H1 (cell line): ENCODE measurements around the gene ST8SIA4. TPM values are rescaled to one million over a fixed set of nuclear protein-coding genes. Genes with fewer than 3 reads are reported as not detected.

ENCODE experiments used
- CTCF ChIA-PET: fragments of 300-600 bp; sonication (Branson Sonifier 250); formaldehyde crosslinking; loops from one replicate; lab custom pipeline; 2021; ENCODE audit not compliant: partially characterized antibody; lab: Charles Lee
- POLR2A ChIA-PET: fragments of 300-600 bp; sonication (Branson Sonifier 250); formaldehyde crosslinking; loops from one replicate; lab custom pipeline; 2021; ENCODE audit warnings: inconsistent platforms; ENCODE audit not compliant: partially characterized antibody; lab: Charles Lee
- DNase-seq, 2 experiments: peaks; one replicate each; pipeline versions ENCODE4 v3.0.0 to v3.0.0-alpha.2; 2010 to 2022; ENCODE audit warnings: low spot score in 2 of 2, low read depth in 1 of 2, mixed read lengths in 1 of 2
- FAIRE-seq: peaks from 2 replicates; lab custom pipeline; 2011; peaks lifted over from hg19 to GRCh38; lab: Jason Lieb, UNC
- H2AFZ ChIP-seq: 2 replicates; pipeline ENCODE4 v1.8.1; 2012; ENCODE audit warnings: low read length, inconsistent platforms
- H2AK5ac ChIP-seq: 2 replicates; pipeline ENCODE4 v1.6.1; 2013; ENCODE audit warnings: low read depth, low read length
- H2BK120ac ChIP-seq: replicated peaks from 2 replicates; pipeline ENCODE3; 2013; ENCODE audit warnings: low read depth, low read length, inconsistent platforms
- H2BK12ac ChIP-seq: 2 replicates; pipeline ENCODE4 v1.6.1; 2013; ENCODE audit warnings: low read depth, low read length
- H2BK15ac ChIP-seq: 2 replicates; pipeline ENCODE4 v1.6.1; 2013; ENCODE audit warnings: low read length
- H2BK20ac ChIP-seq: 2 replicates; pipeline ENCODE4 v1.6.1; 2013; ENCODE audit warnings: low read length
- H2BK5ac ChIP-seq: 2 replicates; pipeline ENCODE4 v1.6.1; 2013; ENCODE audit warnings: low read depth, low read length
- H3K14ac ChIP-seq: 2 replicates; pipeline ENCODE4 v1.6.1; 2013; ENCODE audit warnings: inconsistent platforms; ENCODE audit not compliant: insufficient read length
- H3K18ac ChIP-seq: 2 replicates; pipeline ENCODE4 v1.6.1; 2013; ENCODE audit warnings: low read length; ENCODE audit errors: extremely low read depth
- H3K23ac ChIP-seq: 2 replicates; pipeline ENCODE4 v1.6.1; 2013; ENCODE audit warnings: inconsistent platforms; ENCODE audit not compliant: insufficient read length
- H3K23me2 ChIP-seq: 2 replicates; pipeline ENCODE4 v1.6.1; 2013; ENCODE audit warnings: low read depth, low read length
- H3K27ac ChIP-seq: 2 replicates; pipeline ENCODE4 v1.6.1; 2011; ENCODE audit warnings: low read depth, low read length, inconsistent platforms
- H3K27me3 ChIP-seq, 4 experiments: replicated peaks in 1 of 4; 1 replicate in 1 of 4; 2 replicates in 3 of 4; pipeline versions ENCODE4 v1.6.1 to v1.8.1; 2011 to 2013; ENCODE audit warnings: low read length in 3 of 4, mild to moderate bottlenecking in 3 of 4, inconsistent platforms in 2 of 4, mixed read lengths in 2 of 4, moderate library complexity in 1 of 4; ENCODE audit not compliant: control insufficient read depth in 3 of 4, insufficient read depth in 3 of 4; ENCODE audit errors: extremely low read depth in 1 of 4
- H3K36me3 ChIP-seq, 4 experiments: 2 replicates each; pipeline versions ENCODE4 v1.6.1 to v1.8.1; 2011 to 2013; ENCODE audit warnings: mild to moderate bottlenecking in 4 of 4, low read length in 3 of 4, moderate library complexity in 2 of 4, control low read depth in 1 of 4, inconsistent platforms in 1 of 4; ENCODE audit not compliant: insufficient read depth in 4 of 4, control insufficient read depth in 2 of 4
- H3K4ac ChIP-seq: replicated peaks from 2 replicates; pipeline ENCODE3; 2013; ENCODE audit warnings: low read length, low read depth, mixed read lengths, inconsistent platforms; ENCODE audit not compliant: insufficient read length
- H3K4me1 ChIP-seq, 4 experiments: replicated peaks in 1 of 4; 1 replicate in 1 of 4; 2 replicates in 3 of 4; pipeline versions ENCODE4 v1.6.1 to v1.8.1; 2011 to 2013; ENCODE audit warnings: low read length in 3 of 4, inconsistent platforms in 2 of 4, mixed read lengths in 1 of 4; ENCODE audit not compliant: insufficient read depth in 4 of 4, control insufficient read depth in 3 of 4
- H3K4me2 ChIP-seq, 2 experiments: 2 replicates each; pipeline versions ENCODE4 v1.6.1 to v1.8.1; 2011 to 2013; ENCODE audit warnings: low read depth in 2 of 2, low read length in 2 of 2, control low read depth in 1 of 2, inconsistent platforms in 1 of 2, mild to moderate bottlenecking in 1 of 2; ENCODE audit not compliant: insufficient read depth in 1 of 2
- H3K4me3 ChIP-seq, 4 experiments: fragments of 200-600, 300-600 bp in 1 of 4; sonication (generic), shearing (Covaris generic), sonication (Bioruptor Twin) in 1 of 4; 2 replicates each; pipeline versions ENCODE4 v1.5.1 to v1.8.1; 2011 to 2016; ENCODE audit warnings: low read length in 4 of 4, low read depth in 3 of 4, control low read depth in 2 of 4, inconsistent platforms in 2 of 4, mild to moderate bottlenecking in 2 of 4, mixed read lengths in 1 of 4, moderate library complexity in 1 of 4; ENCODE audit not compliant: insufficient read depth in 2 of 4; ENCODE audit errors: extremely low read depth in 1 of 4
- H3K56ac ChIP-seq: replicated peaks from 2 replicates; pipeline ENCODE3; 2013; ENCODE audit warnings: low read depth, mild to moderate bottlenecking, mixed read lengths, low read length, inconsistent platforms; ENCODE audit not compliant: insufficient read length
- H3K79me1 ChIP-seq: 2 replicates; pipeline ENCODE4 v1.6.1; 2013; ENCODE audit warnings: low read depth, low read length, control low read depth
- H3K79me2 ChIP-seq, 2 experiments: 2 replicates each; pipeline versions ENCODE4 v1.6.1 to v1.8.1; 2012 to 2013; ENCODE audit warnings: low read length in 2 of 2, mild to moderate bottlenecking in 2 of 2, inconsistent platforms in 1 of 2; ENCODE audit not compliant: insufficient read depth in 2 of 2, control insufficient read depth in 1 of 2
- H3K9ac ChIP-seq, 4 experiments: replicated peaks in 1 of 4; 1 replicate in 1 of 4; 2 replicates in 3 of 4; pipeline versions ENCODE4 v1.6.1 to v1.8.1; 2011 to 2013; ENCODE audit warnings: low read depth in 3 of 4, low read length in 3 of 4, control low read depth in 2 of 4, mild to moderate bottlenecking in 2 of 4, moderate library complexity in 2 of 4, inconsistent platforms in 1 of 4; ENCODE audit errors: extremely low read depth in 1 of 4
- H3K9me3 ChIP-seq, 2 experiments: 2 replicates each; pipeline versions ENCODE4 v1.6.1 to v1.8.1; 2012 to 2013; ENCODE audit warnings: mild to moderate bottlenecking in 2 of 2, moderate library complexity in 2 of 2, control low read depth in 1 of 2, inconsistent platforms in 1 of 2, low read depth in 1 of 2, low read length in 1 of 2, mixed read lengths in 1 of 2; ENCODE audit not compliant: insufficient read depth in 2 of 2
- H4K20me1 ChIP-seq, 2 experiments: replicated peaks in 1 of 2; 2 replicates each; pipeline versions ENCODE3 to v1.8.1; 2011 to 2013; ENCODE audit warnings: inconsistent platforms in 2 of 2, low read length in 2 of 2, mild to moderate bottlenecking in 1 of 2; ENCODE audit not compliant: insufficient read depth in 2 of 2, control insufficient read depth in 1 of 2
- H4K5ac ChIP-seq: 2 replicates; pipeline ENCODE4 v1.6.1; 2013; ENCODE audit warnings: low read length, low read depth, mixed read lengths, inconsistent platforms; ENCODE audit not compliant: insufficient read length
- H4K8ac ChIP-seq: 2 replicates; pipeline ENCODE4 v1.8.0; 2013; ENCODE audit warnings: mild to moderate bottlenecking, moderate library complexity, low read length, inconsistent platforms; ENCODE audit not compliant: insufficient read depth; ENCODE audit errors: extremely low read depth
- H4K91ac ChIP-seq: replicated peaks from 2 replicates; pipeline ENCODE3; 2013; ENCODE audit warnings: low read length, mixed read lengths, inconsistent platforms; ENCODE audit not compliant: insufficient read length
- BACH1 ChIP-seq: IDR thresholded peaks from 2 replicates; pipeline ENCODE4 v1.6.1; 2012; ENCODE audit warnings: low read length, improper control_type of control experiment
- CEBPB ChIP-seq: IDR thresholded peaks from 2 replicates; pipeline ENCODE4 v1.6.1; 2012; ENCODE audit warnings: low read depth, low read length
- EGR1 ChIP-seq: IDR thresholded peaks from 2 replicates; pipeline ENCODE4 v1.6.1; 2011; ENCODE audit warnings: low read depth, low read length, borderline replicate concordance
- EZH2 ChIP-seq: fragments of 200-600 bp; sonication (generic); IDR thresholded peaks from 2 replicates; pipeline ENCODE4 v1.7.1; 2012; ENCODE audit warnings: low read depth, mild to moderate bottlenecking, moderate library complexity, low read length, inconsistent platforms; ENCODE audit not compliant: severe bottlenecking
- FOSL1 ChIP-seq: IDR thresholded peaks from 2 replicates; pipeline ENCODE4 v1.6.1; 2011; ENCODE audit warnings: mild to moderate bottlenecking, low read depth, low read length, moderate library complexity; ENCODE audit not compliant: insufficient read depth
- JUN ChIP-seq: IDR thresholded peaks from 2 replicates; pipeline ENCODE4 v1.6.1; 2011; ENCODE audit warnings: low read depth, mild to moderate bottlenecking, improper control_type of control experiment, low read length
- NANOG ChIP-seq: IDR thresholded peaks from 2 replicates; pipeline ENCODE4 v1.6.1; 2011; ENCODE audit warnings: low read length, low read depth, mild to moderate bottlenecking, inconsistent platforms; ENCODE audit not compliant: insufficient read depth, poor library complexity, severe bottlenecking
- RBBP5 ChIP-seq: IDR thresholded peaks from 2 replicates; pipeline ENCODE4 v1.7.1; 2012; ENCODE audit warnings: low read depth, mild to moderate bottlenecking, inconsistent platforms, low read length, moderate library complexity, borderline replicate concordance
- SP1 ChIP-seq: IDR thresholded peaks from 2 replicates; pipeline ENCODE4 v1.6.1; 2011; ENCODE audit warnings: low read depth, low read length
- ZNF274 ChIP-seq: IDR thresholded peaks from 2 replicates; pipeline ENCODE4 v1.7.0; 2012; ENCODE audit warnings: low read length, borderline replicate concordance; ENCODE audit errors: extremely low read depth
- WGBS, 2 experiments: shearing (Covaris generic) in 1 of 2; methylation state at CpG; one replicate each; pipeline versions ENCODE4 v1.1.6 to v1.1.7; 2013 to 2015; ENCODE audit warnings: low lambda C conversion rate in 2 of 2, mixed read lengths in 2 of 2, inconsistent platforms in 1 of 2, low coverage in 1 of 2, missing lambda C conversion rate in 1 of 2; ENCODE audit not compliant: insufficient replicate concordance in 2 of 2, insufficient coverage in 1 of 2, insufficient read length in 1 of 2; ENCODE audit errors: extremely low coverage in 1 of 2, missing lambda C conversion rate in 1 of 2; 5-methylcytosine and 5-hydroxymethylcytosine counted together
- polyA plus RNA-seq, 7 experiments: library from polyadenylated mRNA; depleted of rRNA in 3 of 7; stranded (reverse) in 5 of 7; unstranded in 2 of 7; fragments of >200 nt in 5 of 7; fragments of 200-250 nt in 2 of 7; gene quantifications; 1 replicate in 5 of 7; 2 replicates in 1 of 7; 4 replicates in 1 of 7; pipeline versions ENCODE4 v1.2.1 to v1.2.3, GENCODE V29; 2011 to 2013; ENCODE audit warnings: missing spikeins in 2 of 7, mixed read lengths in 2 of 7
- total RNA-seq: library from RNA; stranded (reverse); fragmentation: NEBNext Ultra II Directional; extraction: Animal tissue kit (Norgen Biotek cat#: 25700); gene quantifications from 2 replicates; pipeline ENCODE4 v1.2.1, GENCODE V29; 2021
- TF ChIP-seq, protein P1 (sequence below): IDR thresholded peaks from 2 replicates; pipeline ENCODE4 v1.6.1; 2011; ENCODE audit warnings: low read length, improper control_type of control experiment

ST8SIA4 gene
- total and polyA plus RNA-seq, 2 of the 8 experiments (the other 6 are each of a cell fraction or from before 2014, with no cell fraction given) = 0.08 to 0.50 TPM

DNA sequence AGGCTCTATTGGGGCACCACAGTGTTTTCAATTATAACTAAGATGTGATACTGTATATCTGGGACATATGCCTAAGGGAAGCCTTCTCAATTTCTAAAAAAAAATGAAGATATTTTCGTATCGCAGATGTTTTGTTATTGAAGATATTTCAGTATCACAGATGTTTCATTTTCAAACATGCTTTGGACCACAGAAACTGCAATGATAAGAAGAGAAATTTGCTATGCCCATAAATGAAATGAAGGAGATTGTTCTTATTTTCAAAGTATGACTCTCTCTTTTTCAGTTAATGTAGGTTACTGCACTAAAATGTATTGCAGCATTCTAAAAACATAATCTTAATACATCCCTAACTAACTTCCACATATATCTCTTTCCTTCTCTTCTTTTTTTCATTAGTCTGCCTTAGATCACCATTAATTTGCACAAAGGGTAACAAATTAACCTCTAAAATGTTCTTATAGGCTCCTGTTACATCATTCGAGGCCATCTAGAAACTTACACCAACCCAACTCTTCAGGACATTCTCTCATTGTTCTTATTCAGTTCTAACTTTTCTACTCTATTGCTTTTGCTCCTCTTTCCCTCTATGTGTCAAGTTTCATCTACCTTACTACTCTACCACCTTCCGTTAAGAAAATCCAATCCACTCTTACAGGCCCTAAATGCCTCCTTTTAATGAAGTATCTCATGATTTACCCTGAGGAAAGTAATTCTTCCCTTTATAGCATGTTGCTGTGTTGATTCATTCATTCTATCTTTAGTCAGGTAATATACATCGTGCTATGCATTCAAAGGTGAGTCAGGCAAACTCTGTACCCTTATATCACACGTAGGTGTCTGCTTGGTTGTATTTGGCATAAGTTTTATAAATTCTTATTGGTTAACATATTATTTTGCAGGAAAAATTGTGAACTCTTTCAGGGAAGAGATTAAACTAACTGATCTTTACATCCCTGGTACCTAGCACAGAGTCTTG is 70.5 kb downstream of the ST8SIA4 start:
- POLR2A ChIA-PET = no interaction called here
- no peaks in the 10 kb centered on the region for H3K36me3 ChIP-seq

More for the DNA sequence above, 70.5 kb downstream of the ST8SIA4 start:
- no peak overlapping the region for H3K56ac ChIP-seq
- no peak overlapping the region for H4K91ac ChIP-seq
- H3K79me1 ChIP-seq = no peaks in the 10 kb centered on the region
- H3K18ac ChIP-seq = no peak overlapping the region
- H2AFZ ChIP-seq = no peak overlapping the region; the same call in 1 of the 2 replicates
- no peak overlapping the region for H2BK120ac ChIP-seq
- H2BK12ac ChIP-seq = no peak overlapping the region
- H2BK5ac ChIP-seq = no peak overlapping the region
- CTCF ChIA-PET = no interaction called here
- H4K20me1 ChIP-seq = no peaks in the 10 kb centered on the region
- H2AK5ac ChIP-seq = no peak overlapping the region
- H3K23ac ChIP-seq = no peak overlapping the region
- H3K79me2 ChIP-seq = no peaks in the 10 kb centered on the region
- 89% methylated on average over 6 of the region's 6 CpGs; no CpG with 5 or more reads in 1 of the 2 experiments for WGBS, 2 experiments
- H3K4ac ChIP-seq = no peak overlapping the region
- H3K27me3 ChIP-seq = no peaks in the 10 kb centered on the region
- TF ChIP-seq SP1 (no peak), ZNF274 (no peak), EGR1 (no peak), EZH2 (no peak), RBBP5 (no peak), CEBPB (no peak), FOSL1 (no peak), JUN (no peak), BACH1 (no peak), NANOG (no peak)
- TF ChIP-seq, protein P1, sequence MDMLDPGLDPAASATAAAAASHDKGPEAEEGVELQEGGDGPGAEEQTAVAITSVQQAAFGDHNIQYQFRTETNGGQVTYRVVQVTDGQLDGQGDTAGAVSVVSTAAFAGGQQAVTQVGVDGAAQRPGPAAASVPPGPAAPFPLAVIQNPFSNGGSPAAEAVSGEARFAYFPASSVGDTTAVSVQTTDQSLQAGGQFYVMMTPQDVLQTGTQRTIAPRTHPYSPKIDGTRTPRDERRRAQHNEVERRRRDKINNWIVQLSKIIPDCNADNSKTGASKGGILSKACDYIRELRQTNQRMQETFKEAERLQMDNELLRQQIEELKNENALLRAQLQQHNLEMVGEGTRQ = no peak
- H3K9me3 ChIP-seq = no peaks in the 10 kb centered on the region
- H2BK20ac ChIP-seq = no peak overlapping the region
- no peak for FAIRE-seq
- no peak overlapping the region for H3K4me3 ChIP-seq
- DNase-seq = no peak
- H4K8ac ChIP-seq = no peak overlapping the region
- H3K27ac ChIP-seq = no peak overlapping the region
- H4K5ac ChIP-seq = no peak overlapping the region
- no peaks in the 10 kb centered on the region for H3K23me2 ChIP-seq
- no peak overlapping the region for H2BK15ac ChIP-seq
- no peak overlapping the region for H3K4me2 ChIP-seq
- no peak overlapping the region for H3K14ac ChIP-seq
- H3K9ac ChIP-seq = no peak overlapping the region
- H3K4me1 ChIP-seq = no peaks in the 10 kb centered on the region
